GM21515 (cell line): ENCODE data around the gene B4GALNT4.
"Not testable (repeated sequence)": the region's sequence is repeated elsewhere in the genome, so short reads cannot be mapped to it uniquely, and the experiment has no call there.

Experiments used
- ATAC-seq: cut with Tn5 transposase; IDR thresholded peaks from one replicate; pipeline ENCODE4 v1.9.1; 2021; ENCODE audit not compliant: unreplicated experiment

B4GALNT4 gene

GRCh38 chr11:358129-358800 lies 11.0 kb upstream of the B4GALNT4 start:
- no peak for ATAC-seq

GRCh38 chr11:359181-359714 lies 10.1 kb upstream of the B4GALNT4 start:
- ATAC-seq: no peak

GRCh38 chr11:360326-361280 lies 8.7 kb upstream of the B4GALNT4 start:
- ATAC-seq: no peak

- ATAC-seq: no peak
Measured at GRCh38 chr11:362642-363442, 6.5 kb upstream of the B4GALNT4 start.

GRCh38 chr11:363443-363805 lies 5.9 kb upstream of the B4GALNT4 start:
- not testable (repeated sequence) for ATAC-seq

- ATAC-seq: no peak
Measured at GRCh38 chr11:363948-364761, 5.1 kb upstream of the B4GALNT4 start.

GRCh38 chr11:364991-365725 lies 4.1 kb upstream of the B4GALNT4 start:
- ATAC-seq: no peak

GRCh38 chr11:365831-366230 lies 3.5 kb upstream of the B4GALNT4 start:
- ATAC-seq: no peak

GRCh38 chr11:367956-368413 lies 1.3 kb upstream of the B4GALNT4 start:
- ATAC-seq: no peak

GRCh38 chr11:368414-369335 lies 624 bp upstream of the B4GALNT4 start:
- ATAC-seq: no peak

GRCh38 chr11:370070-370941 lies 1.0 kb downstream of the B4GALNT4 start:
- no peak for ATAC-seq

GRCh38 chr11:371051-371450 lies 1.8 kb downstream of the B4GALNT4 start:
- ATAC-seq: no peak

- ATAC-seq: no peak
Measured at GRCh38 chr11:371716-372590, 2.7 kb downstream of the B4GALNT4 start.

GRCh38 chr11:372809-373715 lies 3.8 kb downstream of the B4GALNT4 start:
- no peak for ATAC-seq

- ATAC-seq: no peak
Measured at GRCh38 chr11:373716-374551, 4.6 kb downstream of the B4GALNT4 start.
